Measurements from ENCODE around the gene OR52K1.
"Not testable (repeated sequence)": the region's sequence is repeated elsewhere in the genome, so short reads cannot be mapped to it uniquely, and the experiment has no call there.

Gene OR52K1

GRCh38 chr11:4527926-4528325 lies 45.5 kb downstream of the OR52K1 start:
- no peaks in the 10 kb centered on the region for H3K79me2 ChIP-seq (ENCODE audit: insufficient read depth, low read length)
- H4K20me1 ChIP-seq (ENCODE audit: insufficient read depth, low read length, poor library complexity, severe bottlenecking): no peaks in the 10 kb centered on the region
- no peaks in the 10 kb centered on the region for H3K9me2 ChIP-seq (replicated peaks; ENCODE audit: low read depth, low read length)
- no peaks in the 10 kb centered on the region for H3K36me3 ChIP-seq (ENCODE audit: insufficient read depth, low read length)
- H3K4me1 ChIP-seq (ENCODE audit: insufficient read depth, low read length, poor library complexity, severe bottlenecking): no peaks in the 10 kb centered on the region
- no peak overlapping the region for H3K4me2 ChIP-seq (ENCODE audit: low read depth, low read length, poor library complexity, severe bottlenecking)
- no peaks in the 10 kb centered on the region for H3K9me3 ChIP-seq (ENCODE audit: insufficient read depth, low read depth, low read length)
- no peak overlapping the region for H2AFZ ChIP-seq (ENCODE audit: low read length)
- H3F3A ChIP-seq (ENCODE audit: low read depth): no peaks in the 10 kb centered on the region
- TF ChIP-seq CTCF (conservative IDR thresholded peaks at IDR 0.05; ENCODE audit: low read length) (no peak), EZH2phosphoT487 (IDR thresholded peaks at IDR 0.05; ENCODE audit: borderline replicate concordance) (no peak)
- no peaks in the 10 kb centered on the region for H3K27me3 ChIP-seq (ENCODE audit: insufficient read depth, low read length, poor library complexity, severe bottlenecking)
- H3K4me3 ChIP-seq (ENCODE audit: low read length, poor library complexity, severe bottlenecking): no peak overlapping the region
- no peak overlapping the region for H3K9ac ChIP-seq (ENCODE audit: low read depth, low read length, poor library complexity, severe bottlenecking)

GRCh38 chr11:4531686-4532085 lies 49.2 kb downstream of the OR52K1 start:
- H3K79me2 ChIP-seq (ENCODE audit: insufficient read depth, low read length); H3K4me2 ChIP-seq (ENCODE audit: low read depth, low read length, poor library complexity, severe bottlenecking); H3K4me3 ChIP-seq (ENCODE audit: low read length, poor library complexity, severe bottlenecking); H3K9ac ChIP-seq (ENCODE audit: low read depth, low read length, poor library complexity, severe bottlenecking); H4K20me1 ChIP-seq (ENCODE audit: insufficient read depth, low read length, poor library complexity, severe bottlenecking); H3K27me3 ChIP-seq (ENCODE audit: insufficient read depth, low read length, poor library complexity, severe bottlenecking); H3F3A ChIP-seq (ENCODE audit: low read depth); H3K4me1 ChIP-seq (ENCODE audit: insufficient read depth, low read length, poor library complexity, severe bottlenecking); H3K9me3 ChIP-seq (ENCODE audit: insufficient read depth, low read depth, low read length); H3K9me2 ChIP-seq (replicated peaks; ENCODE audit: low read depth, low read length); H3K36me3 ChIP-seq (ENCODE audit: insufficient read depth, low read length); H2AFZ ChIP-seq (ENCODE audit: low read length): not testable (repeated sequence)

GRCh38 chr11:4539603-4540219 lies 57.3 kb downstream of the OR52K1 start:
- Histone ChIP-seq H3K79me2 (ENCODE audit: insufficient read depth, low read length) (no peaks in the 10 kb centered on the region), H2AFZ (ENCODE audit: low read length) (no peak overlapping the region), H3K4me3 (ENCODE audit: low read length, poor library complexity, severe bottlenecking) (no peak overlapping the region), H3F3A (ENCODE audit: low read depth) (no peaks in the 10 kb centered on the region), H3K4me2 (ENCODE audit: low read depth, low read length, poor library complexity, severe bottlenecking) (no peak overlapping the region), H4K20me1 (ENCODE audit: insufficient read depth, low read length, poor library complexity, severe bottlenecking) (no peaks in the 10 kb centered on the region), H3K36me3 (ENCODE audit: insufficient read depth, low read length) (no peaks in the 10 kb centered on the region), H3K9me2 (replicated peaks; ENCODE audit: low read depth, low read length) (no peaks in the 10 kb centered on the region), H3K9me3 (ENCODE audit: insufficient read depth, low read depth, low read length) (no peaks in the 10 kb centered on the region), H3K4me1 (ENCODE audit: insufficient read depth, low read length, poor library complexity, severe bottlenecking) (no peaks in the 10 kb centered on the region), H3K27me3 (ENCODE audit: insufficient read depth, low read length, poor library complexity, severe bottlenecking) (no peaks in the 10 kb centered on the region), H3K9ac (ENCODE audit: low read depth, low read length, poor library complexity, severe bottlenecking) (no peak overlapping the region)
- TF ChIP-seq EZH2phosphoT487 (IDR thresholded peaks at IDR 0.05; ENCODE audit: borderline replicate concordance) (no peak), CTCF (conservative IDR thresholded peaks at IDR 0.05; ENCODE audit: low read length) (peak; percentile 98)

GRCh38 chr11:4541071-4541470 lies 58.6 kb downstream of the OR52K1 start:
- no peaks in the 10 kb centered on the region for H3K9me3 ChIP-seq (ENCODE audit: insufficient read depth, low read depth, low read length)
- TF ChIP-seq CTCF (conservative IDR thresholded peaks at IDR 0.05; ENCODE audit: low read length) (no peak), EZH2phosphoT487 (IDR thresholded peaks at IDR 0.05; ENCODE audit: borderline replicate concordance) (no peak)
- H3K27me3 ChIP-seq (ENCODE audit: insufficient read depth, low read length, poor library complexity, severe bottlenecking): no peaks in the 10 kb centered on the region

More at GRCh38 chr11:4541071-4541470, 58.6 kb downstream of the OR52K1 start:
- Histone ChIP-seq H3K4me1 (ENCODE audit: insufficient read depth, low read length, poor library complexity, severe bottlenecking) (no peaks in the 10 kb centered on the region), H3K4me2 (ENCODE audit: low read depth, low read length, poor library complexity, severe bottlenecking) (no peak overlapping the region), H4K20me1 (ENCODE audit: insufficient read depth, low read length, poor library complexity, severe bottlenecking) (no peaks in the 10 kb centered on the region), H3K4me3 (ENCODE audit: low read length, poor library complexity, severe bottlenecking) (no peak overlapping the region), H3K9ac (ENCODE audit: low read depth, low read length, poor library complexity, severe bottlenecking) (no peak overlapping the region), H3K79me2 (ENCODE audit: insufficient read depth, low read length) (no peaks in the 10 kb centered on the region), H3K36me3 (ENCODE audit: insufficient read depth, low read length) (no peaks in the 10 kb centered on the region), H2AFZ (ENCODE audit: low read length) (no peak overlapping the region), H3K9me2 (replicated peaks; ENCODE audit: low read depth, low read length) (no peaks in the 10 kb centered on the region), H3F3A (ENCODE audit: low read depth) (no peaks in the 10 kb centered on the region)

All from Loucy (cell line).